ENCODE results near the gene LHPP. TPM values are rescaled to one million over a fixed set of nuclear protein-coding genes. Genes with fewer than 3 reads are reported as not detected.

LHPP gene
- polyA plus RNA-seq, 1 experiment = 7.1 TPM

GRCh38 chr10:124450783-124451057 lies 10.9 kb upstream of the LHPP start:
- TF ChIP-seq, protein P1, sequence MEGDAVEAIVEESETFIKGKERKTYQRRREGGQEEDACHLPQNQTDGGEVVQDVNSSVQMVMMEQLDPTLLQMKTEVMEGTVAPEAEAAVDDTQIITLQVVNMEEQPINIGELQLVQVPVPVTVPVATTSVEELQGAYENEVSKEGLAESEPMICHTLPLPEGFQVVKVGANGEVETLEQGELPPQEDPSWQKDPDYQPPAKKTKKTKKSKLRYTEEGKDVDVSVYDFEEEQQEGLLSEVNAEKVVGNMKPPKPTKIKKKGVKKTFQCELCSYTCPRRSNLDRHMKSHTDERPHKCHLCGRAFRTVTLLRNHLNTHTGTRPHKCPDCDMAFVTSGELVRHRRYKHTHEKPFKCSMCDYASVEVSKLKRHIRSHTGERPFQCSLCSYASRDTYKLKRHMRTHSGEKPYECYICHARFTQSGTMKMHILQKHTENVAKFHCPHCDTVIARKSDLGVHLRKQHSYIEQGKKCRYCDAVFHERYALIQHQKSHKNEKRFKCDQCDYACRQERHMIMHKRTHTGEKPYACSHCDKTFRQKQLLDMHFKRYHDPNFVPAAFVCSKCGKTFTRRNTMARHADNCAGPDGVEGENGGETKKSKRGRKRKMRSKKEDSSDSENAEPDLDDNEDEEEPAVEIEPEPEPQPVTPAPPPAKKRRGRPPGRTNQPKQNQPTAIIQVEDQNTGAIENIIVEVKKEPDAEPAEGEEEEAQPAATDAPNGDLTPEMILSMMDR (IDR thresholded peaks at IDR 0.05; ENCODE audit: low read depth, low read length) = no peak
- ChIA-PET POLR2A (no interaction called here), CTCF (no interaction called here)
- Histone ChIP-seq H3K27me3 (ENCODE audit: control insufficient read depth, insufficient read depth, low read length) (peaks cover 81% of the 10 kb centered on the region), H3K9me3 (ENCODE audit: control insufficient read depth, insufficient read depth, low read length) (no peaks in the 10 kb centered on the region; the same call in 1 of the 2 replicates), H3K4me3 (ENCODE audit: low read depth, low read length) (no peak overlapping the region), H3K27ac (ENCODE audit: low read depth, low read length) (no peak overlapping the region)
- DNase-seq (ENCODE audit: low read depth, low spot score) = no peak

DNA sequence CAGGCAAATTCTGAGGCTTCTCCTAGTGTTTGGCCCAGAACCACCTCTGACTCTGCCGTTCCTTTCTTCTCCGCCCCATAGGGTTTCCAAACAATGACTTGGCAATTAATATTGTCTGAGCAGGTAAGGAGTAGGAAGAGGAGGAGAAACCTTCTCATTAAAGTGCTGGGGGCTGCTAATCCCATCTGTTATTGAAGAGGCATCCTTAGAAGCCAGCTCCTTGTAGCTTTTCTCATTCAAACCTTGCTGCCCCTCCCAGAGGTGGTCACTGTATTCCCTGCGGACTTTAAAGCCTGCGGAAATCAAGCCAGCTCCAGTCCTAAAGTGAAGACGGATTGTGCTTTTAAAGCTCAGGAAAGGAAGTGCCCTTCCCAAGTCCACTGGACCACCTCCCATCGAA lies 10.3 kb upstream of the LHPP start:
- TF ChIP-seq, protein P1 (IDR thresholded peaks at IDR 0.05; ENCODE audit: low read depth, low read length) = no peak
- H3K4me3 ChIP-seq (ENCODE audit: low read depth, low read length) = no peak overlapping the region
- CTCF ChIA-PET = no interaction called here
- POLR2A ChIA-PET = no interaction called here
- H3K27me3 ChIP-seq (ENCODE audit: control insufficient read depth, insufficient read depth, low read length) = peaks cover 80% of the 10 kb centered on the region
- no peak for DNase-seq (ENCODE audit: low read depth, low spot score)
- H3K27ac ChIP-seq (ENCODE audit: low read depth, low read length) = no peak overlapping the region
- no peaks in the 10 kb centered on the region; the same call in 1 of the 2 replicates for H3K9me3 ChIP-seq (ENCODE audit: control insufficient read depth, insufficient read depth, low read length)

DNA sequence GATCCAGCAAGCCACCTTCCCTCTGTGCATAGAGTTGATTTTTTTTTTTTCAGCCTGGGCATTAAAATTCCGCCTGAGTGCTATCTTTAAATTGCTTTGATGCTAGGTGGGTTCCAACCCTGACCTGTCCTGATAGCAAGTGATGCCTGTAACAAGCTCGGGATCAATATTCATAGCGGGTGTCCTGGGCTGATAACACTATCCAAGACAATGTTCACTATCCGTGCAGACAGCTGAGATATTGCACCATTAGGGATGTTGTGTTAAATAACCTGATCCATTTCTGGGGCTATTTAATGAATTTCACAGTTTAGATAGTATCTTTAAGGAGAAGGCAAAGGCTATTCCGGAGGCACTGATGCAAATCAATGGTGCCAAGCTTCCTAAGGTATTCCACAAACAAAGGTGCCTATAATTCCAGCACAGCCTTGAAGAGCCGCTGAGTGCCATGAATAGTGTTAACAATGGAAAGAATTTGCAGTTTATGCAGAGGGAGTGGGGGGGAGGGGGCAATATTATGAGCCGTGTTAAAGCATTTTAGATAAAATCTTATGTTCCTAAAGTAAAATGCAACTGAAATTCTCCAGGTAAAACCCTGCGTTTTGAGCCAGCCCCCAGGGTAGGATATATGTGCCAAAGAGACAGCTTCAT lies 7.5 kb upstream of the LHPP start:
- no peak for DNase-seq (ENCODE audit: low read depth, low spot score)
- TF ChIP-seq, protein P1 (IDR thresholded peaks at IDR 0.05; ENCODE audit: low read depth, low read length) = no peak
- ChIA-PET POLR2A (interaction anchor here (0.6 to 0.7 kb wide), 2 partner anchors 12 to 19 kb away, joined by 4 to 7 read pairs; no protein-coding TSS in a partner anchor), CTCF (no interaction called here)
- Histone ChIP-seq H3K27ac (ENCODE audit: low read depth, low read length) (no peak overlapping the region), H3K27me3 (ENCODE audit: control insufficient read depth, insufficient read depth, low read length) (peaks cover 65% of the 10 kb centered on the region), H3K4me3 (ENCODE audit: low read depth, low read length) (no peak overlapping the region), H3K9me3 (ENCODE audit: control insufficient read depth, insufficient read depth, low read length) (no peaks in the 10 kb centered on the region)

DNA sequence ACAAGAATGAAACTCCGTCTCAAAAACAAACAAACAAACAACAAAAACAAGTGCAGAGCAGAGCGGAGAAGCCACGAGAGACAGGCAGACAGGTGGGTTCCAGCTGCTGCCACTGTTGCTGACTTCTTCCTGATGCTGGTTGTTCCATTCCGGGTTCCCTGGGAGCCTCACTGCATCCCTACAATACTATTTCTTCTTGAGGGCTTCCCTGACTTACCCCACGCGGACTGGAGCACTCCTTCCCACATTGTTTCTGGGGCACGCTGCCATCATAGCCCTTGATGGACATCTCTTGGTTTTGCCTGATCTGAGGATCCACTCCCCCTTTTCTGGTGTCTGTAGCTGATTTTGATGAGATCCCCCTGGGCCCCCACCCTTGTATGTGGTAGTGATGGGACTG lies 6.2 kb upstream of the LHPP start:
- Histone ChIP-seq H3K4me3 (ENCODE audit: low read depth, low read length) (no peak overlapping the region), H3K9me3 (ENCODE audit: control insufficient read depth, insufficient read depth, low read length) (no peaks in the 10 kb centered on the region), H3K27ac (ENCODE audit: low read depth, low read length) (no peak overlapping the region), H3K27me3 (ENCODE audit: control insufficient read depth, insufficient read depth, low read length) (peaks cover 55% of the 10 kb centered on the region)
- TF ChIP-seq, protein P1 (IDR thresholded peaks at IDR 0.05; ENCODE audit: low read depth, low read length) = no peak
- CTCF ChIA-PET = no interaction called here
- DNase-seq (ENCODE audit: low read depth, low spot score) = no peak
- POLR2A ChIA-PET = no interaction called here

DNA sequence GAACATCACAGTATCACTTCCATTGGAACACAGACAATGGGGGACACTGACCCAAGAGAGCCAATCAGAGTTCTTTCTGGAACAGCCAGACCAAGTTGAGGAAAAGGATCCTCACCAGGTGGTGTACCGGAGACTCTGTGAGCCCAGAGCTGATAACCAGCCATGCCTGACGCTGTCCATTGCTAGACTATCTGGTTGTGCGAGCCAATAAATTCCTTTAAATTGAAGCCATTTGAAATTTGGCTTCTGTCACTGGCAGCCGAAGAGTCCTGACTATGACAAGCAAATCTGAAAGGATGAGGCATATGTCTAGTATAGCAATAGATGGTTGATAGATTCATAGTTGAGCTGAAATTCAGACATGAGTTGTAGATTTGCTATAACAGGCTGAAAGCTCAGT lies 3.1 kb upstream of the LHPP start:
- peaks cover 31% of the 10 kb centered on the region for H3K27me3 ChIP-seq (ENCODE audit: control insufficient read depth, insufficient read depth, low read length)
- ChIA-PET CTCF (no interaction called here), POLR2A (no interaction called here)
- TF ChIP-seq, protein P1 (IDR thresholded peaks at IDR 0.05; ENCODE audit: low read depth, low read length) = no peak
- no peak for DNase-seq (ENCODE audit: low read depth, low spot score)
- no peaks in the 10 kb centered on the region; the same call in 1 of the 2 replicates for H3K9me3 ChIP-seq (ENCODE audit: control insufficient read depth, insufficient read depth, low read length)
- H3K4me3 ChIP-seq (ENCODE audit: low read depth, low read length) = no peak overlapping the region
- no peak overlapping the region for H3K27ac ChIP-seq (ENCODE audit: low read depth, low read length)
